K562 (cell line): Measurements from ENCODE around the gene PRAMEF11. TPM values are rescaled to one million over a fixed set of nuclear protein-coding genes. Genes with fewer than 3 reads are reported as not detected.

Experiments used
- ATAC-seq: fragments of 200-7000 bp; cut with Tn5 transposase; 3 replicates; pipeline ENCODE4 v1.9.1; 2020; ENCODE audit warnings: moderate library complexity
- BruUV-seq: library from RNA; stranded (reverse); fragments of 400-500 nt; replicated peaks from 2 replicates; lab custom pipeline; 2021; lab: Mats Ljungman, UMichigan
- CTCF ChIA-PET: fragments of 300-600 bp; formaldehyde crosslinking; extraction: SDS; loops from one replicate; lab custom pipeline; 2021; ENCODE audit warnings: low intra/inter-chr PET ratio; lab: Yijun Ruan, JAX
- POLR2A ChIA-PET: fragments of 300-600, 350-650 bp; sonication (Branson Sonifier 250); formaldehyde crosslinking; extraction: SDS; loops from one replicate; lab custom pipeline; 2021; ENCODE audit warnings: antibody characterized with exemption, inconsistent platforms; lab: Yijun Ruan, JAX
- DNase-seq, 4 experiments: peaks; one replicate each; pipeline versions ENCODE4 v3.0.0 to v3.0.0-alpha.2; 2011 to 2018; ENCODE audit warnings: low spot score in 3 of 4, mixed read lengths in 3 of 4; ENCODE audit errors: extremely low read depth in 1 of 4
- FAIRE-seq: peaks from 2 replicates; lab custom pipeline; 2011; peaks lifted over from hg19 to GRCh38; lab: Jason Lieb, UNC
- H2AFZ ChIP-seq: 2 replicates; pipeline ENCODE4 v1.6.0; 2011; ENCODE audit warnings: low read depth, low read length, control low read depth, inconsistent platforms
- H3K27ac ChIP-seq: fragments of 200-600 bp; 3 replicates; pipeline ENCODE4 v1.8.0; 2011; ENCODE audit warnings: low read depth, mild to moderate bottlenecking, control low read depth, inconsistent platforms, low read length, moderate library complexity, mixed read lengths; ENCODE audit errors: extremely low read depth
- H3K27me3 ChIP-seq, 2 experiments: fragments of 300-600 bp in 1 of 2; 2 replicates in 1 of 2; 3 replicates in 1 of 2; pipeline versions ENCODE4 v1.6.0 to v1.8.0; 2011; ENCODE audit warnings: inconsistent platforms in 2 of 2, low read length in 2 of 2, mild to moderate bottlenecking in 1 of 2, mixed read lengths in 1 of 2, moderate library complexity in 1 of 2; ENCODE audit not compliant: control insufficient read depth in 2 of 2, insufficient read depth in 2 of 2
- H3K36me3 ChIP-seq: fragments of 300-600 bp; 3 replicates; pipeline ENCODE4 v1.8.0; 2011; ENCODE audit warnings: mild to moderate bottlenecking, low read length, inconsistent platforms; ENCODE audit not compliant: control insufficient read depth, insufficient read depth
- H3K4me1 ChIP-seq, 2 experiments: fragments of 200-600 bp in 1 of 2; replicated peaks in 1 of 2; 2 replicates in 1 of 2; 3 replicates in 1 of 2; pipeline versions ENCODE4 v1.5.1 to v1.8.0; 2011; ENCODE audit warnings: inconsistent platforms in 2 of 2, low read length in 2 of 2, mild to moderate bottlenecking in 1 of 2, mixed read lengths in 1 of 2, moderate library complexity in 1 of 2; ENCODE audit not compliant: control insufficient read depth in 2 of 2, insufficient read depth in 2 of 2
- H3K4me2 ChIP-seq: 2 replicates; pipeline ENCODE4 v1.6.1; 2011; ENCODE audit warnings: low read length, control low read depth, inconsistent platforms, mixed read lengths; ENCODE audit not compliant: insufficient read depth
- H3K4me3 ChIP-seq: fragments of 200-600 bp; sonication (generic), shearing (Covaris generic); 2 replicates; pipeline ENCODE4 v1.5.1; 2016; ENCODE audit warnings: control low read depth, inconsistent platforms
- H3K79me2 ChIP-seq: fragments of 200-600 bp; 3 replicates; pipeline ENCODE4 v1.8.0; 2011; ENCODE audit warnings: low read length, inconsistent platforms; ENCODE audit not compliant: control insufficient read depth, insufficient read depth
- H3K9ac ChIP-seq, 2 experiments: 2 replicates each; pipeline versions ENCODE4 v1.6.0 to v1.6.1; 2011; ENCODE audit warnings: low read depth in 2 of 2, low read length in 2 of 2, control low read depth in 1 of 2, inconsistent platforms in 1 of 2, mild to moderate bottlenecking in 1 of 2, mixed read lengths in 1 of 2; ENCODE audit not compliant: insufficient read depth in 1 of 2
- H3K9me1 ChIP-seq: one replicate; pipeline ENCODE4 v1.6.0; 2011; ENCODE audit warnings: inconsistent platforms, mild to moderate bottlenecking, low read length, moderate library complexity; ENCODE audit not compliant: control insufficient read depth, insufficient read depth
- H3K9me3 ChIP-seq: replicated peaks from 2 replicates; pipeline ENCODE4 v1.5.1; 2011; ENCODE audit warnings: low read depth, low read length, inconsistent platforms; ENCODE audit not compliant: control insufficient read depth, insufficient read depth
- H4K20me1 ChIP-seq: replicated peaks from 2 replicates; pipeline ENCODE4 v1.6.1; 2011; ENCODE audit warnings: low read length, inconsistent platforms, mixed read lengths; ENCODE audit not compliant: control insufficient read depth, insufficient read depth
- KAT2B ChIP-seq: IDR thresholded peaks from one replicate; pipeline ENCODE4 v1.6.1; 2012; ENCODE audit warnings: low read depth, mild to moderate bottlenecking, control low read depth, inconsistent platforms, low read length, moderate library complexity
- RAD21 ChIP-seq, 2 experiments: fragments of 250-450 bp in 1 of 2; fragments of 450-650 bp in 1 of 2; sonication (Bioruptor Pico) in 1 of 2; formaldehyde crosslinking in 1 of 2; IDR thresholded peaks in 1 of 2; conservative IDR thresholded peaks in 1 of 2; 2 replicates each; pipeline versions ENCODE4 v1.4.0 to v1.8.0; 2020 to 2022; ENCODE audit warnings: mild to moderate bottlenecking in 2 of 2, moderate library complexity in 1 of 2
- SRSF1 ChIP-seq: fragments of 200-400 bp; formaldehyde crosslinking; IDR thresholded peaks from 2 replicates; pipeline ENCODE4 v1.6.1; 2017; ENCODE audit warnings: mild to moderate bottlenecking, low read depth, low read length, moderate library complexity
- WGBS: fragments of 100-300 bp; shearing (Covaris generic); methylation state at CpG from one replicate; pipeline ENCODE4 v1.1.6; 2016; ENCODE audit warnings: low coverage, mixed read lengths; ENCODE audit not compliant: insufficient coverage; ENCODE audit errors: missing lambda C conversion rate; 5-methylcytosine and 5-hydroxymethylcytosine counted together
- in situ Hi-C: fragments of 300-500 bp; cut with MboI; formaldehyde crosslinking; loops from 4 replicates; pipeline ENCODE4 v1.15.0; 2018; ENCODE audit warnings: inconsistent platforms, mixed read lengths
- intact Hi-C: fragments of 100-400 bp; cut with micrococcal nuclease; formaldehyde crosslinking; loops from 2 replicates; pipeline ENCODE4 v1.14.2; 2022
- polyA plus RNA-seq, 8 experiments: library from polyadenylated mRNA; depleted of rRNA in 4 of 8; stranded (reverse) in 5 of 8; unstranded in 3 of 8; fragments of >200 nt; fragmentation: Nextera tagmentation in 2 of 8; fragmentation: Illumina TruSeq in 1 of 8; extraction: Ambion mirVana in 2 of 8; extraction: Trizol in 1 of 8; gene quantifications; 2 replicates each; pipeline versions ENCODE4 v1.2.1 to v1.2.3, GENCODE V29; 2011 to 2014; ENCODE audit warnings: inconsistent platforms in 1 of 8, missing spikeins in 1 of 8
- total RNA-seq, 7 experiments: library from RNA; depleted of rRNA in 6 of 7; stranded (reverse); fragments of >200 nt in 6 of 7; fragmentation: Illumina TruSeq in 2 of 7; extraction: Trizol in 2 of 7; gene quantifications; 2 replicates each; pipeline versions ENCODE4 v1.2.1 to v1.2.3, GENCODE V29; 2011 to 2021; ENCODE audit warnings: low replicate concordance in 1 of 7
- TF ChIP-seq, protein P1 (sequence below), 3 experiments: IDR thresholded peaks in 2 of 3; conservative IDR thresholded peaks in 1 of 3; 2 replicates each; pipeline ENCODE4 v1.5.1; 2011 to 2012; ENCODE audit warnings: low read length in 3 of 3, mild to moderate bottlenecking in 3 of 3, control low read depth in 2 of 3, improper control_type of control experiment in 1 of 3, inconsistent platforms in 1 of 3, low read depth in 1 of 3, mixed read lengths in 1 of 3, moderate library complexity in 1 of 3; ENCODE audit not compliant: insufficient read depth in 2 of 3
- TF ChIP-seq, protein P2 (sequence below), 3 experiments: fragments of 200-800 bp in 1 of 3; sonication (Bioruptor generic) in 1 of 3; sonication (generic) in 1 of 3; formaldehyde crosslinking in 1 of 3; IDR thresholded peaks; 2 replicates each; pipeline versions ENCODE4 v1.6.1 to v1.8.0; 2016 to 2022; ENCODE audit warnings: mild to moderate bottlenecking in 2 of 3, missing compliant biosample characterization in 2 of 3, missing genetic modification characterization in 2 of 3, missing genetic modification reagents in 1 of 3

The PRAMEF11 gene
- total and polyA plus RNA-seq, 9 of the 15 experiments (the other 6 are each of a cell fraction or from before 2014, with no cell fraction given): not detected

DNA sequence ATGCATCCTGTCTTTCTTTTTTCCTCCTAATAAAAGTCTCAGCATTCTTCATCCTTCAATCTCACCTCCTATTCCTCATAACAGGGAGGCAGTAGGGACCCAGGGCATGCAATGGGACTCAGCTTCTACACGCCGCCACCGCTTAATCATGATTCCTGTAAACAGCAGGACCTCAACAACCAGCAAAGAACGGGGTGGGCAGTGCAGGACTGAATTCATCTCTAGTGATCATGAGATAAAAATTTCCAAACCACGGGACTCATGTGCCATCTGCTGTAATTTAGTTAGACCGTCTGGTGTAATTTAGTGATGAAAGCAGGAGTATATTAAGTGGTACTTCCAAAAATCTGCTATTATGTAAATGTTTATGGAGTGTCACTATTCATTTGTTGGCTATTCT, 52.3 kb downstream of the PRAMEF11 start:
- TF ChIP-seq, protein P1, sequence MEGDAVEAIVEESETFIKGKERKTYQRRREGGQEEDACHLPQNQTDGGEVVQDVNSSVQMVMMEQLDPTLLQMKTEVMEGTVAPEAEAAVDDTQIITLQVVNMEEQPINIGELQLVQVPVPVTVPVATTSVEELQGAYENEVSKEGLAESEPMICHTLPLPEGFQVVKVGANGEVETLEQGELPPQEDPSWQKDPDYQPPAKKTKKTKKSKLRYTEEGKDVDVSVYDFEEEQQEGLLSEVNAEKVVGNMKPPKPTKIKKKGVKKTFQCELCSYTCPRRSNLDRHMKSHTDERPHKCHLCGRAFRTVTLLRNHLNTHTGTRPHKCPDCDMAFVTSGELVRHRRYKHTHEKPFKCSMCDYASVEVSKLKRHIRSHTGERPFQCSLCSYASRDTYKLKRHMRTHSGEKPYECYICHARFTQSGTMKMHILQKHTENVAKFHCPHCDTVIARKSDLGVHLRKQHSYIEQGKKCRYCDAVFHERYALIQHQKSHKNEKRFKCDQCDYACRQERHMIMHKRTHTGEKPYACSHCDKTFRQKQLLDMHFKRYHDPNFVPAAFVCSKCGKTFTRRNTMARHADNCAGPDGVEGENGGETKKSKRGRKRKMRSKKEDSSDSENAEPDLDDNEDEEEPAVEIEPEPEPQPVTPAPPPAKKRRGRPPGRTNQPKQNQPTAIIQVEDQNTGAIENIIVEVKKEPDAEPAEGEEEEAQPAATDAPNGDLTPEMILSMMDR (IDR thresholded peaks at IDR 0.05 in 2 of 3, conservative IDR thresholded peaks at IDR 0.05 in 1 of 3; ENCODE audit: insufficient read depth in 2 of 3, low read depth in 1 of 3, low read length in 3 of 3): peak in 1 of 3 experiments; percentile 12; a peak in 1 of 6 replicates
- peak; percentile 6 to 18; a peak in 1 of 4 replicates for TF ChIP-seq RAD21 (CRISPR knock-in tag; conservative IDR thresholded peaks at IDR 0.05 in 1 of 2, IDR thresholded peaks at IDR 0.05 in 1 of 2)
- TF ChIP-seq SRSF1: no peak
- TF ChIP-seq KAT2B: no peak
- TF ChIP-seq, protein P2, sequence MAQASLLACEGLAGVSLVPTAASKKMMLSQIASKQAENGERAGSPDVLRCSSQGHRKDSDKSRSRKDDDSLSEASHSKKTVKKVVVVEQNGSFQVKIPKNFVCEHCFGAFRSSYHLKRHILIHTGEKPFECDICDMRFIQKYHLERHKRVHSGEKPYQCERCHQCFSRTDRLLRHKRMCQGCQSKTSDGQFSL (CRISPR knock-in tag; IDR thresholded peaks at IDR 0.05): no peak
- TF ChIP-seq, protein P2 (tag; IDR thresholded peaks at IDR 0.05): no peak
- Histone ChIP-seq H3K27me3 (peaks cover 15 to 42% of the 10 kb centered on the region in 2 experiments; a peak in 4 of 5 replicates), H3K9me1 (no peaks in the 10 kb centered on the region), H4K20me1 (no peaks in the 10 kb centered on the region), H3K36me3 (no peaks in the 10 kb centered on the region), H3K27ac (no peak overlapping the region), H2AFZ (no peak overlapping the region), H3K79me2 (no peaks in the 10 kb centered on the region), H3K9ac (no peak overlapping the region), H3K4me1 (no peaks in the 10 kb centered on the region), H3K9me3 (no peaks in the 10 kb centered on the region), H3K4me3 (no peak overlapping the region), H3K4me2 (no peak overlapping the region)
- no peak for ATAC-seq
- CTCF ChIA-PET: no interaction called here
- FAIRE-seq: no peak
- in situ Hi-C loops: loop anchor here (10.0 kb wide), 1 partner anchor 464 kb away; no protein-coding TSS in a partner anchor
- no TSS peak for BruUV-seq
- POLR2A ChIA-PET: interaction anchor here (0.6 kb wide), 1 partner anchor 1072 kb away, joined by 3 read pairs; no protein-coding TSS in a partner anchor
- 0% methylated on average over 6 of the region's 6 CpGs for WGBS
- DNase-seq: no peak
- intact Hi-C loops: loop anchor here (10.0 kb wide), 3 partner anchors 114 to 654 kb away; no protein-coding TSS in a partner anchor
